Large intestine (tissue), 3 donors: ENCODE data around the gene CBFA2T2. TPM values are rescaled to one million over a fixed set of nuclear protein-coding genes. Genes with fewer than 3 reads are reported as not detected.
"Not testable (repeated sequence)": the region's sequence is repeated elsewhere in the genome, so short reads cannot be mapped to it uniquely, and the experiment has no call there.

Experiments used
- DNase-seq, 2 donors: peaks; one replicate each; pipeline versions ENCODE4 v3.0.0 to v3.0.0-alpha.2; 2013
- H3K27ac ChIP-seq: one replicate; pipeline ENCODE4 v1.5.1; 2013; ENCODE audit warnings: low read length
- H3K27me3 ChIP-seq: 2 replicates; pipeline ENCODE4 v1.6.1; 2013; ENCODE audit warnings: low read length; ENCODE audit not compliant: control insufficient read depth, insufficient read depth
- H3K36me3 ChIP-seq: 2 replicates; pipeline ENCODE4 v1.6.1; 2013; ENCODE audit warnings: low read length; ENCODE audit not compliant: control insufficient read depth, insufficient read depth
- H3K4me1 ChIP-seq: one replicate; pipeline ENCODE4 v1.6.1; 2013; ENCODE audit warnings: low read length; ENCODE audit not compliant: control insufficient read depth, insufficient read depth
- H3K4me3 ChIP-seq: one replicate; pipeline ENCODE4 v1.5.1; 2013; ENCODE audit warnings: low read length
- H3K9me3 ChIP-seq: one replicate; pipeline ENCODE4 v1.6.1; 2013; ENCODE audit warnings: mild to moderate bottlenecking, low read depth, low read length, moderate library complexity; ENCODE audit not compliant: control insufficient read depth
- WGBS: methylation state at CpG from one replicate; pipeline ENCODE4 v1.1.5; 2013; ENCODE audit warnings: low lambda C conversion rate; ENCODE audit not compliant: insufficient coverage; 5-methylcytosine and 5-hydroxymethylcytosine counted together
- polyA plus RNA-seq: library from polyadenylated mRNA; unstranded; fragments of 120-200 nt; gene quantifications from one replicate; pipeline ENCODE4 v1.2.1, GENCODE V29; 2013

Gene CBFA2T2
- polyA plus RNA-seq, 1 donor = 29.1 TPM

DNA sequence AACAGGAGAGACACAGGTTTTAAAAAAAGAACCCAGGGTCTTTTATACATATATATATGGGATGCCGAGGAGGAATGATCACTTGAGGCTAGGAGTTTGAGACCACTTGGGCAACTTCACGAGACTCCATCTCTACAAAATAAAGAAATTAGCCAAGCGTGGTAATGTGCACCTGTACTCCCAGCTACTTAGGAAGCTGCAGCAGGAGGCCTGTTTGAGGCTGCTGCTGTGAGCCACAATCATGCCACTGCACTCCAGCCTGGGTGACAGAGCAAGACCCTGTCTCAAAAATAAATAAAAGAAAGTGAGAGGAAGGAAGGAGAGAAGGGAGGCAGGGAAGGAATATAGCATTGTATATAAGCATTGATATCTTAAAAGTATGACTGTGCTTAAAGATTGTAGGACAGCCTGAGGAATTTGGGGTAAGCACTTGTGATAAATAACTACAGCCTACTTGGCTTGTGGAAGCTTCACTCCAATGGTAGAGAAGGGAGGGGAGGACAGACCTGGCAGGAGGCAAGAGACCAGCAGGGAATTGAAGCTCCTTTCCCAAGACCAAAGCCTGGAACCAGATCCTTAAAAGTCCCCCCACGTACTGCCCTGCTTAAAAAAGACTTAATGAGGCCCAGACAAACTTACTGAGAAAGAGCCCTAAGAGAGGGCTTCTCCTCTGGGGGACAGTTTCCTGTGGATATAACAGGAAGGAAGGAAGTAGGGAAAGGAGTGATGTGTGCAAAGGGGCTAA, 43.8 kb upstream of the CBFA2T2 start:
- peaks cover 17% of the 10 kb centered on the region for H3K4me1 ChIP-seq
- no CpG with 5 or more reads among the region's 4 CpGs for WGBS
- no peaks in the 10 kb centered on the region for H3K27me3 ChIP-seq
- DNase-seq = no peak
- H3K36me3 ChIP-seq = no peaks in the 10 kb centered on the region
- no peak overlapping the region for H3K27ac ChIP-seq
- H3K9me3 ChIP-seq = no peaks in the 10 kb centered on the region
- no peak overlapping the region for H3K4me3 ChIP-seq

DNA sequence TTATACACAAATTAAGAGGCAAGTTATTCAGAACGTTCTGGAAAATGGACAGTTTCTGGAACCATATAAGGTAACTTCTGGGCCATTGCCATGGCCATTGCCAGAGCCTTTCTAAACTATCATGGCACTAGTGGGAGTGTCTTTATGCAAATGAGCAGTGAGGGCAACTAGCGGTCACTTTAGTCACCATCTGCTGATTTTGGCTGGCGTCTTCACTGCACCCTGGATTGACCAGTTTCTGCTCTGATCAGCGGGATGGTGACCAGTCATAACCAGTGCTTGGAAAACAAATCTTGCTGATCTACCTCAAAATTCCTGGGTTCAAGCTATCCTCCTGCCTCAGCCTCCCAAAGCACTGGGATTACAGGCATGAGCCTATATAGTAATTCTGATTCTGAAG, 39.0 kb upstream of the CBFA2T2 start:
- no peak for DNase-seq
- no peaks in the 10 kb centered on the region for H3K36me3 ChIP-seq
- H3K9me3 ChIP-seq = no peaks in the 10 kb centered on the region
- H3K27me3 ChIP-seq = no peaks in the 10 kb centered on the region
- WGBS = no CpG with 5 or more reads among the region's 4 CpGs
- H3K27ac ChIP-seq = no peak overlapping the region
- H3K4me3 ChIP-seq = no peak overlapping the region
- H3K4me1 ChIP-seq = no peaks in the 10 kb centered on the region

DNA sequence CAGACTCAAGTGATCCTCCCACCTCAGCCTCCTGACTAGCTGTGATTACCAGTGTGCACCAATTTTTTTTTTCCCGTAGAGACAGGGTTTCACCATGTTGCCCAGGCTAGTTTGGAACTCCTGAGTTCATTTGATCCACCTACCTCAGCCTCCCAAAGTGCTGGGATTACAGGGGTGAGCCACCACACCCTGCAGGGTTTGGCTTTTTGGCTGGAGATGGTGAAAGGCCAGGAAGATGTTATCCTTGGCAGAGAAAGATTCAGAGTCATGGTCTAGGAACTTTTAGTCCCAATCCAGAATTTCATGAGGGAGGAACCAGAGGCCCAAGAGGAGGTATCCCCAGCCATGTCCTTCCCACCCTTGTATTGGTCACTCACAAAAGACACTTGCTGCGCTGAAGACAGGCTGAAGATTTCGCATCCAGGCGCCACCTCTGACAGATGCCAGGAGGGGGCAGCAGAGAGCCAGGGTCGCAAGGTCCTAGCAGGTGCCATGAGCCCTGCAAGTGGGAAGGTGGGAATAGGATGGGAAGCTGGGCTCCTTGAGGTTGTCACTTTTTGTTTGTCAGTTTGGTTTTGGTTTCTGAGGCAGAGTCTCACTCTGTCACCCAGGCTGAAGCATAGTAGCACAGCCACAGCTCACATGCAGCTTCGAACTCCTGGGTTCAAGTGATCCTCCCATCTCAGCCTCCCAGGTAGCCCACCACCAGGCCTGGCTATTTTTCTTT, 32.8 kb upstream of the CBFA2T2 start:
- no CpG with 5 or more reads among the region's 6 CpGs for WGBS

DNA sequence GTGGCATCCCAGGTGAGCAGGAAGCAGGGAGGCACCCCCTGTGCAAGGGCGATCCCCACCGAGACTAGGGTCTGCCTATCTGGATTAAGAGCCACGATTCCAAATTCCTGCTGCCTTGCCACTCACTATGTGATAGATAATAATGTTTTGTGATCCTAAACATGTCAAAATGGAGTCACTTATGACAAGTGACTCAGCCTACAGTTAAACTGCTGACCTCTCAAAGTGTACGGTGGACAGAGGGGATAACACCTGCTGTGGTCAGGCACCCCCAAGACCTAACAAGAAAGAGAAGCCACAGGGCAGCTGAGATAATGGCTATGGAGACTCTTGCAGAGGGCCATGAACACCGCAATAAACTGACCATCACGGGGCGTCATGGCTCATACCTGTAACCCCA, 30.3 kb upstream of the CBFA2T2 start:
- no peak for DNase-seq
- H3K9me3 ChIP-seq = no peaks in the 10 kb centered on the region
- H3K36me3 ChIP-seq = no peaks in the 10 kb centered on the region
- H3K4me3 ChIP-seq = no peak overlapping the region
- no peaks in the 10 kb centered on the region for H3K4me1 ChIP-seq
- WGBS = no CpG with 5 or more reads among the region's 7 CpGs
- no peak overlapping the region for H3K27ac ChIP-seq
- no peaks in the 10 kb centered on the region for H3K27me3 ChIP-seq

More for the DNA sequence above, 32.8 kb upstream of the CBFA2T2 start:
- not testable (repeated sequence) for H3K27ac ChIP-seq, H3K4me1 ChIP-seq, H3K36me3 ChIP-seq, H3K27me3 ChIP-seq, H3K4me3 ChIP-seq, H3K9me3 ChIP-seq
- peak; percentile 71 to 76 for DNase-seq

DNA sequence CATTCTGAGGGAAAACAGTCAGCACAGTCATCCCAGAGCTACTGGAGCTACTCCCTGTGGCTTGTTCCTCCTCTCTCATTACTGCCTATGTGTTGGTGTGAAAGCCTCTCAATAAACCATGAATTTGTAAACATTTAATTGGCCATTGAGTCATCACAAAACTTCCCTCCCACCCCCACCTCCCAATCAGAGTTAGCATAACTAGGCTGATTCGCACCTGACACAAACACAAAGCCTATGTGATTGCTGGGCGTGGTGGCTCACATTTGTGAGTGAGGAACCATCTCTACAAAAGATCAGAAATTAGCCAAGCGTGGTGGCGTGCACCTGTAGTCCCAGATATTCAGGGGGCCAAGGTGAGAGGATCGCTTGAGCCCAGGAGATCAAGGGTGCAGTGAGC, 29.2 kb upstream of the CBFA2T2 start:
- H3K36me3 ChIP-seq = no peaks in the 10 kb centered on the region
- peaks cover 8% of the 10 kb centered on the region for H3K4me1 ChIP-seq
- no peak overlapping the region for H3K4me3 ChIP-seq
- H3K27ac ChIP-seq = no peak overlapping the region
- no peaks in the 10 kb centered on the region for H3K9me3 ChIP-seq
- DNase-seq = no peak
- WGBS = no CpG with 5 or more reads among the region's 5 CpGs
- no peaks in the 10 kb centered on the region for H3K27me3 ChIP-seq

DNA sequence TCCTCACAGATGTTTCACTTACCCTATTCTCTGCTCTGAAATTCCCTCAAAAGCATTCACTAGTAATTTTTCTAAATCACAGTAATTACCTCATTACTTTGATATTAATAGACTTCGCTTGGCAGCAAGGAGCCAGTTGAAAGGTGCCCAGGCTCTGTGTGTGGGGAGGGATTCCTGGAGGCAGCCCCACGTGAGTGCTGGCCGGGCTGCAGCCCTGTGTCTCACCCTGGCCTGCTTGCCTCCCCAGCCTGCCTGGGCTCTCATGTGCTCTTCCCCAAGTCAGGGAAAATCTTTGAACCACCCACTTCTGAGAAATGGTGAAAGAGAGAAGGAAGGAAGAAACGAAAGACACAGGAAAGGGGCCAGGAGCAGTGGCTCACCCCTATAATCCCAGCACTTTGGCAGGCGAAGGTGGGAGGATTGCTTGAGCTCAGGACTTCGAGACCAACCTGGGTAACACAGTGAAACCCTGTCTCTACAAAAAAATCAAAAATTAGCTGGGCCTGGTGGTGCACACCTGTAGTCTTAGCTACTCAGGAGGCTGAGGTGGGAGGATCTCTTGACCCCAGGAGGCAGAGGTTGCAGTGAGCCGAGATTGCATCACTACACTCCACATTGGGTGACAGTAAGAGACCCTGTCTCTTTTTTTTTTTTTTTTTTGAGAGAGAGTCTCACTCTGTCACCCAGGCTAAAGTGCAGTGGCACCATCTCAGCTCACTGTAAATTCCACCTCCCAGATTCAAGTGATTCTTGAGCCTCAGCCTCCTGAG, 26.4 kb upstream of the CBFA2T2 start:
- WGBS = 100% methylated on average over 1 of the region's 7 CpGs
- peaks cover 13% of the 10 kb centered on the region for H3K4me1 ChIP-seq
- no peaks in the 10 kb centered on the region for H3K9me3 ChIP-seq
- DNase-seq = no peak
- no peaks in the 10 kb centered on the region for H3K36me3 ChIP-seq
- H3K27me3 ChIP-seq = no peaks in the 10 kb centered on the region
- no peak overlapping the region for H3K4me3 ChIP-seq
- no peak overlapping the region for H3K27ac ChIP-seq

DNA sequence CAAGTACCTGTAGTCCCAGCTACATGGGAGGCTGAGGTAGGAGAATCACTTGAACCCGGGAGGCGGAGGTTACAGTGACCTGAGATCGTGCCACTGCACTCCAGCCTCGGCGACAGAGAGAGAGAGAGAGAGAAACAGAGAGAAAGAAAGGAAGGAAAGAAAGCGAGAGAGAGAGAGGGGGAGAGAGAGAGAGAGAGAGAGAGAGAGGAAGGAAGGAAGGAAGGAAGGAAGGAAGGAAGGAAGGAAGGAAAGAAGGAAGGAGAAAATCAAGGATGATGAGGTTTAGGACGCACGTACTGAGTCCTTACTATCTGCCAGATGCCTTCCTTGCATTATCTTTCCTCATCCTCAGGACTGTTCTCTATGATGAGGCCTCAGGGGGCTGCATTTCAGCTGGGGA, 25.1 kb upstream of the CBFA2T2 start:
- DNase-seq, H3K27me3 ChIP-seq, H3K36me3 ChIP-seq, H3K9me3 ChIP-seq, H3K4me3 ChIP-seq, H3K27ac ChIP-seq: not testable (repeated sequence)
- peaks cover 13% of the 10 kb centered on the region for H3K4me1 ChIP-seq
- 97% methylated on average over 5 of the region's 8 CpGs for WGBS

DNA sequence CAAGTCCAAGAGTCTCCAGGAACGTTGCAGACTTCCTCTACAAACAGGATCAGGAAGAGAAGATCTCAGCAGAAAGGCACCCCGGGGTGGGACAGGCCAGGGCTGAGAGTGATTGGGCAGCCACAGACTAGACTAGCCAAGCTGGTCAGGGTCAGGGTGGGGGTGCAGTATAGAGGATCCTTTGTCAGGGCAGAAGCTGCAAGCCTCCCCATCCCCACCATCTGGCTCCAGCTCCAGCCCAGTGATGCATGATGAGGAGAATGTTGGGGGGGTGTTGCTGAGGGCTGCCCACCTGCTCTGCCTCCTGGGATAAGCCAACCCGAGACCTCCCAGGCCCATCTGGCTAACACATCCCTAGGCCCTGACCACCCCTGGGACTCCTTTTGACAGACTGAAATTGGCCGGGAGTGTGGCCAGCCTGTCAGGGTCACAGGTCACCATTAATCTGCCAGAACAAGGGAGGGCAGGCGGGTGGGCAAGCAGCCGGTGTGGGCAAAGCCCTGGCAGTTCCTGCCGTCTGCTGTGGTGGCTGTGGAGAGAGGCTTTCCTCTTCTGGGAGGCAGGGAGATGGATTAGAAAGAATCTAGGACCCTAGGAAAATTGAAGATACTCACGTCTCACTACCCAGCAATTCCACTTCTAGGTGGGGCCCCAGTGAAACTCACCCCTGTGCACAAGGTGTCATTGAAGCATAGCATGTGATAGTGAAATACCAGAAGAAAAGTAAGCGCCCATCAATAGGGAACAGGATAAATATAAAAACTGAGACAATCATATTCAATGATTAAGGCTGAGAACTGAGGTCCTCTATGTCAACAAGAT, 24.2 kb upstream of the CBFA2T2 start:
- WGBS = 67% methylated on average over 1 of the region's 9 CpGs
- H3K27ac ChIP-seq = no peak overlapping the region
- DNase-seq = peak in 1 of 2 donors; percentile 75
- no peaks in the 10 kb centered on the region for H3K27me3 ChIP-seq
- H3K4me3 ChIP-seq = no peak overlapping the region
- peaks cover 13% of the 10 kb centered on the region for H3K4me1 ChIP-seq
- no peaks in the 10 kb centered on the region for H3K36me3 ChIP-seq
- no peaks in the 10 kb centered on the region for H3K9me3 ChIP-seq

DNA sequence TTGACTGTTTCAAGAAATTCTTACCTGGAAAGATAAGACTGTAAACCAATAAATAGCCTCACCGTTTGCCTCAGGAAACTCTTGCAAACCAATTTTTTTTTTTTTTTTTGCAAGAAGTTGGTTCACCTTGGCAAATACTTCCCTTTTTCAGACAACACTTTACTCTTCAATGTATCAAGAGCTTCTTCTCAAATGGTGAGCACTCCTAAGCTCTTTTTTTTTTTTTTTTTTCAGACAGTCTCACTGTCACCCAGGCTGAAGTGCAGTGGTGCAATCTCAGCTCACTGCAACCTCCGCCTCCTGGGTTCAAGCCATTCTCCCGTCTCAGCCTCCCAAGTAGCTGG, 23.6 kb upstream of the CBFA2T2 start:
- no peaks in the 10 kb centered on the region for H3K27me3 ChIP-seq
- H3K9me3 ChIP-seq = no peaks in the 10 kb centered on the region
- no peak overlapping the region for H3K27ac ChIP-seq
- H3K36me3 ChIP-seq = no peaks in the 10 kb centered on the region
- no peak overlapping the region for H3K4me3 ChIP-seq
- peaks cover 13% of the 10 kb centered on the region for H3K4me1 ChIP-seq
- no CpG with 5 or more reads among the region's 3 CpGs for whole genome bisulfite sequencing
- DNase-seq = no peak

DNA sequence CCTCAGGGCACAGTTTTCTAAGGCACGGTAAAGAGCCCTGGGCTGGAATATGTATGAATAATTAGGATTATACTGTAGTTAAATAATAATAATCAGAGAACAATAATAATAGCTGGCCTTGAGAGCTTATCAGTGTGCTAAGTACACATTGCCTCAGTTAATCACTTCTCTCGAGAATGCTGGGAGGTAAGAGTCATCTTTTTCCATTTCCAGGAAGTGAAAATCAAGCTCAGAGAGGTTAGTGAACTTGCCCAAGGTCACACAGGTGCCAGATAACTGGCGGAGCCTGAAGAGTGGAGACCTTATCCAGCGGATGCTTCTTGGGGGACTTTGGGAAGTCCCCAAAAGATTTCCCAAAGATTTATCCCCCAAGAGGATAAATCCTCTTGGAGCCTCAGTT, 19.4 kb upstream of the CBFA2T2 start:
- DNase-seq = peak in 1 of 2 donors; percentile 28
- Histone ChIP-seq H3K4me3 (no peak overlapping the region), H3K9me3 (no peaks in the 10 kb centered on the region), H3K27me3 (no peaks in the 10 kb centered on the region), H3K4me1 (peaks cover 14% of the 10 kb centered on the region), H3K27ac (no peak overlapping the region), H3K36me3 (no peaks in the 10 kb centered on the region)
- WGBS = no CpG with 5 or more reads among the region's 4 CpGs
